Dermis microvascular lymphatic vessel endothelial cell (primary cell): ENCODE data around the gene SLC9A9. TPM values are rescaled to one million over a fixed set of nuclear protein-coding genes. Genes with fewer than 3 reads are reported as not detected.

ENCODE experiments used
- DNase-seq, 2 donors: peaks; one replicate each; pipeline versions ENCODE4 v3.0.0 to v3.0.0-alpha.2; 2010; ENCODE audit warnings: low read depth in 2 of 2
- total RNA-seq: library from RNA; depleted of rRNA; stranded (reverse); fragments of >200 nt; gene quantifications from 2 replicates; pipeline ENCODE4 v1.2.1, GENCODE V29; 2014

SLC9A9 gene
- total RNA-seq, 1 donor from 2014 or later = 3.9 TPM

GRCh38 chr3:143600756-143601718 lies 247.2 kb downstream of the SLC9A9 start:
- DNase-seq = peak in 1 of 2 donors; percentile 70

GRCh38 chr3:143597774-143598652 lies 250.3 kb downstream of the SLC9A9 start:
- peak in 1 of 2 donors; percentile 32 for DNase-seq

- peak in 1 of 2 donors; percentile 25 for DNase-seq
Measured at GRCh38 chr3:143596957-143597642, 251.2 kb downstream of the SLC9A9 start.

- no peak for DNase-seq
Measured at GRCh38 chr3:143595456-143596077, 252.7 kb downstream of the SLC9A9 start.

- no peak for DNase-seq
Measured at GRCh38 chr3:143594206-143594605, 254.1 kb downstream of the SLC9A9 start.

- DNase-seq = no peak
Measured at GRCh38 chr3:143590660-143591059, 257.6 kb downstream of the SLC9A9 start.

- no peak for DNase-seq
Measured at GRCh38 chr3:143586576-143586975, 261.7 kb downstream of the SLC9A9 start.

- no peak for DNase-seq
Measured at GRCh38 chr3:143585720-143586456, 262.4 kb downstream of the SLC9A9 start.

- no peak for DNase-seq
Measured at GRCh38 chr3:143584474-143584873, 263.8 kb downstream of the SLC9A9 start.

GRCh38 chr3:143581972-143582722 lies 266.1 kb downstream of the SLC9A9 start:
- no peak for DNase-seq

- DNase-seq = no peak
Measured at GRCh38 chr3:143578810-143579435, 269.3 kb downstream of the SLC9A9 start.

GRCh38 chr3:143576568-143577270 lies 271.5 kb downstream of the SLC9A9 start:
- peak; percentile 28 to 70 for DNase-seq

GRCh38 chr3:143574933-143575332 lies 273.3 kb downstream of the SLC9A9 start:
- no peak for DNase-seq

- DNase-seq = peak in 1 of 2 donors; percentile 57
Measured at GRCh38 chr3:143573610-143574303, 274.5 kb downstream of the SLC9A9 start.

- no peak for DNase-seq
Measured at GRCh38 chr3:143571548-143571947, 276.7 kb downstream of the SLC9A9 start.

GRCh38 chr3:143567823-143568222 lies 280.4 kb downstream of the SLC9A9 start:
- DNase-seq = peak in 1 of 2 donors; percentile 28

- DNase-seq = no peak
Measured at GRCh38 chr3:143565951-143566350, 282.3 kb downstream of the SLC9A9 start.

GRCh38 chr3:143563786-143564185 lies 284.5 kb downstream of the SLC9A9 start:
- no peak for DNase-seq
